ENCODE data around the gene PADI1.
"Not testable (repeated sequence)": the region's sequence is repeated elsewhere in the genome, so short reads cannot be mapped to it uniquely, and the experiment has no call there.

Gene PADI1

GRCh38 chr1:17239420-17239819 is 34.5 kb downstream of the PADI1 start:
- DNase-seq (ENCODE audit: low read depth in 3 of 3, low spot score in 1 of 3) = no peak

- DNase-seq (ENCODE audit: low read depth in 3 of 3, low spot score in 1 of 3) = not testable (repeated sequence)
Measured at GRCh38 chr1:17241011-17241779, 36.3 kb downstream of the PADI1 start.

DNA sequence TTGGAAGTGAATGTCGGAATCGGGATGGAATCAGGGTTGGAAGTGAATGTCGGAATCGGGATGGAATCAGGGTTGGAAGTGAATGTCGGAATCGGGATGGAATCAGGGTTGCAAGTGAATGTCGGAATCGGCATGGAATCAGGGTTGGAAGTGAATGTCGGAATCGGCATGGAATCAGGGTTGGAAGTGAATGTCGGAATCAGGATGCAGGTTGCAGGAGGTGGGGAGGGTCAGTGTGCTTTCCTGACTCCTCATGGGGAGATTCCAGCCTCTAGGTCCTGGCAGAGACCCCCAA is 36.8 kb downstream of the PADI1 start:
- DNase-seq (ENCODE audit: low read depth in 3 of 3, low spot score in 1 of 3) = not testable (repeated sequence)

DNA sequence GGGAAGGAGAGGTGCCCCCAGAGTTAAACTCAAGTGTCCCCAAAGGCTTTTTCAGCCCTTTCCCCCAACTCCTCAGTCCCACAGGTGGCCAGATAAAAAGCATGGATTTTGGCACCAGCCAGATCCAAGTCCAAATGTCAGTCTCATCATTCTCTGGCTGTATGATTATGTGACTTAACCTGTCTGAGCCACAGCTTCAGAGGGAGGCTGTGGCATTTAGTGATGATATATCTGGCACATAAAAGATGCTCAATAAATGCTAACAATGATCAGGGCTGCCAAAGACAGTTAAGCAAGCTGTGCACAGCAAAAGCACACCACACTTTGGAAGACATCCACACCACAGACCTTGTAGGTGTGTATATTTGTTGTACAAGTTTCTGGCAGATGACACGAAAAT is 38.3 kb downstream of the PADI1 start:
- no peak for DNase-seq (ENCODE audit: low read depth in 3 of 3, low spot score in 1 of 3)

DNA sequence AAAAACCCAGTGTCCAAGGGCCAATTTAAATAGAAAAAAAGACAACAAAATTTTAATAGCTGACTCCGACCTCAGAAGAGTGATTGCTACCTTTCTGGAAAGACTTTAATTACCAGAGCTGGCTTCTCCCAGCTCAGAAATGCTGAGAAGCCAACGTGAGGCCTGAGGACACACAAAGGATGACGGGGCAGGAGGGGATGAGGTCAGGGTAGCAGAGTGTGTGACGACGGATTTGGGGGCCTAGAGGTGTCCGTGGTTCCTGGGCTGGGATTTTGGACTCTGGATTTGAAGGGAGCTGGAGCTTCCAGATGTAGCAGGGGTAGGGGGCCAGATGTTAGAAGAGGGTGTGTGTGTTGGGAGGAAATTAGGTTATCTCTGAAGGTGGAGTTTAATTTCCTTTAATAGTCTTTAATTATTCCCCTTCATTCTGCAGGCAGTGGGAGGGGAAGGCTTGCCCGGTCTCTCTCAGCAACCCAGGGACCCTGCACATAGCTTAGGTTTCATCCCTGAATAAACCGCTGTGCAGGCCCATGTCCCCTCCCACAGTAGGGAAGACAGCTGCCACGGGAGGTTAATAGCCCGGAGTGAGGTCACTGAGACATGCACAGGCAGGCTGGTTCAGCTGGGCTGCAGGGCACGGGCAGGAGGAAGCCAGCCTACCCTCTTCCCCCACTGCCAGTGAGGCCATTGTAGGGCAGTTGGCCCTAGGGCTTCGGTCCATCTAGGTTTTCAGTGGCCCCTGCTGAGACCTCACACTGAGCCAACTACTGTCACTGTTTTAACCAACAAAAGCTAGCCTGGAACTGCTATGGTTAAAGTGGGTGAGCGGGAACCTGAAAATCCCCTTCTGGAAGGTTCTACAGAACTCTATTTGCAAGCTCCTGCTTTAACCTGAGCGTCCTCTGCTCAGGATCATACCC is 40.2 kb downstream of the PADI1 start:
- no peak for DNase-seq (ENCODE audit: low read depth in 3 of 3, low spot score in 1 of 3)

- no peak for DNase-seq (ENCODE audit: low read depth in 3 of 3, low spot score in 1 of 3)
Measured at GRCh38 chr1:17245816-17246325, 40.9 kb downstream of the PADI1 start.

GRCh38 chr1:17246971-17247370 is 42.0 kb downstream of the PADI1 start:
- DNase-seq (ENCODE audit: low read depth in 3 of 3, low spot score in 1 of 3) = no peak

- DNase-seq (ENCODE audit: low read depth in 3 of 3, low spot score in 1 of 3) = no peak
Measured at GRCh38 chr1:17248781-17249180, 43.9 kb downstream of the PADI1 start, which contains the start of gene PADI3. Gene PADI3 (plus strand): TSS chr1:17249098. CDS start chr1:17249138, 40 bp downstream.

- no peak for DNase-seq (ENCODE audit: low read depth in 3 of 3, low spot score in 1 of 3)
Measured at GRCh38 chr1:17250601-17251000, 45.7 kb downstream of the PADI1 start.

GRCh38 chr1:17251246-17251645 is 46.3 kb downstream of the PADI1 start:
- DNase-seq (ENCODE audit: low read depth in 3 of 3, low spot score in 1 of 3) = no peak

GRCh38 chr1:17251701-17252376 is 46.9 kb downstream of the PADI1 start:
- no peak for DNase-seq (ENCODE audit: low read depth in 3 of 3, low spot score in 1 of 3)

DNA sequence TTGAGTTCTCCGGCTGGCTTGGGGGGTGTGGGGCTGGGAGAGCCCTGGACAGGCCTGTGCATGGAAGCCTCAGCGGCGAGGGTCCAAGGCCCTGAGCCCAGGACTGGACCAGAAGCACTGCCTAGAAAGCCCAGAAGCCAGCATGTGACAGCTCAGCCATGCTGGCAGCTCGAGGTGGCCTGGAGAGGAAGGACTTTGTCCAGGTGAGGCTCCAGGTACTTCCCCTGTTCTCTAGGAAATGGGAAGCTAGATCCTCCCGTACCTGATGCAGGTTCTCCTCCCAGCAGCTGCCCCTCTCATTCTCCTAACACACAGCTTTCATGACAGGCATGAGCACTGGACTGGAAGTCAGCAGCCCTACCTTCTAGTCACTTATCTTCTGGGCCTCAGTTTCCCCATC is 50.4 kb downstream of the PADI1 start:
- no peak for DNase-seq (ENCODE audit: low read depth in 3 of 3, low spot score in 1 of 3)

DNA sequence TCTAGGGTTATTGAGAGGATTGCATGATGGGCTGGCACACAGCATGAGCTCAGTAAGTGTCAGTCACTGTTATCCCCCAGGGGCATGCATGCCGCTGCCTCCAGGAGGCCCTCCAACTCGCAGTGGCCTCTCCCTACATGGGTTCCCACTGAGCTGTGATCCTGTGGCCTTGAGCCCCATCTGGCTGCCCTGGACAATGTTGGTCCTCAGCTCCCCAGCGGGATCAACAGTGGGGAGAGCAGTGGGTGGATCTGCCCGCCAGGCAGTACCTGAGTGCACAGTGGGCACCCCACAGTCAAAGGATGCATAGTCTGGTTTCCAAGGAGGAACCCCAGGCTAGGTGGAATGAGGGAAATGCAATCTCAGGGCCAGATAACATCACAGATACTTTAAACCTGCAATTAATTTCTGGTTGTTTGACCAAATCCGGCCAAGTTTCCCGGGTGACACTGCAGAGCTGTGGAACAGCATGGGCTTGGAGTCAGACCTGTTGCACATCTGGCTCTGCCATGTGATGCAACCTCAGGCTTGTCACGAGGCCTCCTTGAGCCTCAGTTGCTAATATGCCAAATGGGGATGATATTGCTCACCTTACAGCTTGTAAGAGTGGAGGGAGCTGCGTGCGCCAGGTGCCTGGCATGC is 53.3 kb downstream of the PADI1 start:
- no peak for DNase-seq (ENCODE audit: low read depth in 3 of 3, low spot score in 1 of 3)

DNA sequence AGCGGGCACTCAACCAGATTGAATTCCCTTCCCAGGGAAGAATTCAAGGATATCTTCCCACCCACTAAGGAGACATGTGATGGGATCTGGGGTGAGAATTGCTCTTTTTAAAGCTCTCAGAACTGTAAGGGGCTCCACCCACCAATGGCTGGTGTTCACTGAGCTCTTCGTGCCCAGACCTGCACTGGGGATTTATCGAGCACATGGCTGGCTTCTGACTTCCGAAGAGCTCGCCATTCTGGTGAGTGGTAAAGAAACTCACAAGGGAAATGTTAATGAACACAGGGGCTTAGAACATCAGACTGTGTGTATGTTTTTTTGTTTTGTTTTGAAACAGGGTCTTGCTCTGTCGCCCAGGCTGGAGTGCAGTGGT is 53.8 kb downstream of the PADI1 start:
- DNase-seq (ENCODE audit: low read depth in 3 of 3, low spot score in 1 of 3) = no peak

DNA sequence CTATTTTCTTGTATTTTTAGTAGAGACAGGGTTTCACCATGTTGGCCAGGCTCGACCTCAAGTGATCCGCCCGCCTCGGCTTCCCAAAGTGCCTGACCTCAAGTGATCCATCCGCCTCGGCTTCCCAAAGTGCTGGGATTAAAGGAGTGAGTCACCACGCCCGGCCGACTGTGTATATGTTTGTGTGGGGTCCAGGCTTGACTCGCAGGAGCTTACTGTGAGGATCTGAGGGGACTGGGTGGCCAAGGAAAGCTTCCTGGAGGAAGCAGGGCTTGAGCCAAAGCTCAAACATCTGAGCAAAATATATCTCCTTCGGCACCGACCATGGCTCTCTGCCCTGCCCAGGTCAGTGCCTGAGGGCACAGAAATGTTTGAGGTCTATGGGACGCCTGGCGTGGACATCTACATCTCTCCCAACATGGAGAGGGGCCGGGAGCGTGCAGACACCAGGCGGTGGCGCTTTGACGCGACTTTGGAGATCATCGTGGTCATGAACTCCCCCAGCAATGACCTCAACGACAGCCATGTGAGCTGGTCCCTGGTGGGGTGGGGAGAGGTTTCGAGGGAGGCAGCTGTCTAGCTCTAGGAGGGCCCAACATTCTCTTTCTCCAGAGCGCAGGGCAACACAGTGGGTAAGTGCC is 54.4 kb downstream of the PADI1 start:
- no peak for DNase-seq (ENCODE audit: low read depth in 3 of 3, low spot score in 1 of 3)

- DNase-seq (ENCODE audit: low read depth in 3 of 3, low spot score in 1 of 3) = no peak
Measured at GRCh38 chr1:17260264-17260663, 55.3 kb downstream of the PADI1 start.

DNA sequence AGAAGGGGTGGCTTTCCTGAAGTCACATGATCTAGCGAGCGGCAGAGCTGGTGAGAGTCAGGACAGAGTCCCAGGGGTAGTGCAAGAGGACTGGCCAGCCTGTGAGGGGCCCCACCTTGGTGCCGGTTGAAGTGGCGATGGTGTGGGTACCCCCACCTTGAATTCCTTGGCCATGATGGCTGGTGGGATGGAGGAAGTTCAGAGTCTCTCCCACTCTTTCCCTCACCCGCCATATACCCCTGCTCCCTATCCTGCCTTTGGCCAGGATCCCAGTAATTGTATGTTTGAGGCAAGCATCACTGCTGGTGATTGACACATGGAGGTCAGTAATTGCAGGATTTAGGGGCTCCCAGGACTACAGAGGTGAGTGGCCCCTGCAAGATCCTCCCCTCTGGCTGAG is 55.8 kb downstream of the PADI1 start:
- DNase-seq (ENCODE audit: low read depth in 3 of 3, low spot score in 1 of 3) = no peak

DNA sequence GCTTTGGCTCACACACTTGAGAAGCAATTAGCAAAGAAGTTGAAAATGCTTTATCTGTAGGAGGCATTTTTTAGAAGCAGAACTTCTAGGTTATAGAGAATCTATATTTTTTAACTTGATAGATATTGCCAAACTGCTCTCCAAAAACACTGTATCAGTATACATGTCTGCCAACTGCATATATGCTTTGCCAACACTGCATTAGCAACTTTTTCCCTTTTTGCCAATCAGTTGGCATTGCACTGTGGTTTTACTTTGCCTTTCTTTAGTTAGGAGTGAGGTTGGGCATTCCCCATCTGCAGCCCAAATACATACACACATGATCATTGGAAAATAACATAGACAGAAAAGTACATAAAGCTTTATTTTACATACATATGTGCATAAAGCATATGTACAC is 59.0 kb downstream of the PADI1 start:
- no peak for DNase-seq (ENCODE audit: low read depth in 3 of 3, low spot score in 1 of 3)

DNA sequence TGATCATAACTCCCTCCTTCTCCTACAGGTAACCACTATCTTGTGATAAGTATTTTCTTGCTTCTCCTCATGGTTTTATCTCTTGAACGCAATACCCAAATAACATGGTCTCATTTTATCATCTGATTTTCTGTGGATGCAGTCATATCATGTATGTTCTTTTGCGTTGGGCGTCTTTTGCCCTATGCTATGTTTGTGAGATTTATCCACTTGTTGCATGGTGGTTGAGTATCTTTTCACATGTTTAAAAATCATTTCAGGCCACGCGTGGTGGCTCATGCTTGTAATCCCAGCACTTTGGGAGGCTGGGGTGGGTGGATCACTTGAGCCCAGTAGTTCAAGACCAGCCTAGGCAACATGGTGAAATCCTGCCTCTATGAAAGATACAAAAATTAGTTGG is 59.5 kb downstream of the PADI1 start:
- no peak for DNase-seq (ENCODE audit: low read depth in 3 of 3, low spot score in 1 of 3)

- no peak for DNase-seq (ENCODE audit: low read depth in 3 of 3, low spot score in 1 of 3)
Measured at GRCh38 chr1:17265162-17265561, 60.2 kb downstream of the PADI1 start.

DNA sequence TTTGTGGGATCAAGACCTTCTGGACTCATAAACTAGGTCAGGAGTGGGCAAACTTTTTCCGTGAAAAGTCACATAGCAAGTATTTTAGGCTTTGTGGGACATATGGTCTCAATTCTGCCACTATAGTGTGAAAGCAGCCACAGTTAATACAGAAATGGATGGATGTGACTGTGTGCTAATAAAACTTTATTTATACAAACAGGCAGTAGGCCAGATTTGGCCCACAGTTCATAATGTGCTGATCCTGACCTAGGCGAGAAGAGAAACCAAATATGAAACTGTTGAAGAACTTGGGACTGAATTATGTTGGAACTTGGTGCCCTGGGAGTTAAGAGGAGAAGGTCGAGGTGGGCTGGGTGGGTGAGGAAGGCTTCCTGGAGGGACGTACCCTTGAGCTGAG is 61.0 kb downstream of the PADI1 start:
- no peak for DNase-seq (ENCODE audit: low read depth in 3 of 3, low spot score in 1 of 3)
